HL-60 (cell line): Measurements from ENCODE around the gene TIMP4.

Experiments used
- DNase-seq, 2 experiments: peaks; one replicate each; pipeline ENCODE4 v3.0.0-alpha.2; 2010 to 2020; ENCODE audit warnings: low read depth in 1 of 2, low spot score in 1 of 2
- H3K27ac ChIP-seq: fragments of 250-450 bp; sonication (Bioruptor Pico); replicated peaks from 2 replicates; pipeline ENCODE4 v1.5.1; 2020; ENCODE audit warnings: mild to moderate bottlenecking, moderate library complexity
- H3K27me3 ChIP-seq: fragments of 250-450 bp; sonication (Bioruptor Pico); 2 replicates; pipeline ENCODE4 v1.5.1; 2021; ENCODE audit warnings: mild to moderate bottlenecking, moderate library complexity; ENCODE audit not compliant: insufficient read depth, poor library complexity, severe bottlenecking
- H3K4me3 ChIP-seq: replicated peaks from 2 replicates; pipeline ENCODE4 v1.5.1; 2011; ENCODE audit warnings: mild to moderate bottlenecking, control low read depth, low read length; ENCODE audit not compliant: insufficient read depth
- CTCF ChIP-seq: IDR thresholded peaks from one replicate; pipeline ENCODE4 v1.5.1; 2011; ENCODE audit warnings: low read length, control low read depth, inconsistent platforms; ENCODE audit not compliant: insufficient read depth
- GABPA ChIP-seq: IDR thresholded peaks from 2 replicates; pipeline ENCODE4 v1.6.1; 2012; ENCODE audit warnings: low read depth
- POLR2AphosphoS5 ChIP-seq: IDR thresholded peaks from 2 replicates; pipeline ENCODE4 v1.6.1; 2012; ENCODE audit warnings: low read depth
- REST ChIP-seq: IDR thresholded peaks from 2 replicates; pipeline ENCODE4 v1.6.1; 2012; ENCODE audit warnings: low read depth; ENCODE audit not compliant: insufficient replicate concordance
- SPI1 ChIP-seq: IDR thresholded peaks from 2 replicates; pipeline ENCODE4 v1.6.1; 2012; ENCODE audit warnings: low read depth, mild to moderate bottlenecking, borderline replicate concordance
- long read RNA-seq: library from polyadenylated mRNA; unstranded; transcript quantifications from one replicate; pipeline ENCODE4 v2.0.0, GENCODE V29; 2020

TIMP4 gene
- long read RNA-seq, result 0 reads

- no peak within 1 kb of the TSS for H3K4me3 ChIP-seq
- DNase-seq, result no peak
- TF ChIP-seq GABPA (no peak), SPI1 (no peak), REST (no peak), POLR2AphosphoS5 (no peak), CTCF (no peak)
- no peak within 1 kb of the TSS for H3K27ac ChIP-seq
- no peaks in the 10 kb centered on the region for H3K27me3 ChIP-seq
These were observed at the start of gene TIMP4 for GRCh38 chr3:12158387-12159226. Gene TIMP4 (minus strand): TSS chr3:12158912. CDS start chr3:12158840, 72 bp downstream.

GRCh38 chr3:12205171-12205570, 46.5 kb upstream of the TIMP4 start:
- no peak for TF ChIP-seq CTCF
- no peak overlapping the region for H3K27ac ChIP-seq
- H3K4me3 ChIP-seq, result no peak overlapping the region
- H3K27me3 ChIP-seq, result no peaks in the 10 kb centered on the region
- no peak for DNase-seq

GRCh38 chr3:12201813-12202212, 43.1 kb upstream of the TIMP4 start:
- no peak for TF ChIP-seq GABPA
- TF ChIP-seq POLR2AphosphoS5, result no peak
- TF ChIP-seq SPI1, result no peak
- TF ChIP-seq CTCF, result no peak
- TF ChIP-seq REST, result no peak
- H3K4me3 ChIP-seq, result no peak overlapping the region
- H3K27ac ChIP-seq, result no peak overlapping the region
- DNase-seq, result no peak
- no peaks in the 10 kb centered on the region for H3K27me3 ChIP-seq

- no peak for DNase-seq
- no peak for TF ChIP-seq POLR2AphosphoS5
- no peak for TF ChIP-seq REST
- TF ChIP-seq GABPA, result no peak
- TF ChIP-seq CTCF, result no peak
- TF ChIP-seq SPI1, result no peak
- H3K27ac ChIP-seq, result no peak overlapping the region
- H3K4me3 ChIP-seq, result no peak overlapping the region
- no peaks in the 10 kb centered on the region for H3K27me3 ChIP-seq
These were observed 39.6 kb upstream of the TIMP4 start for GRCh38 chr3:12198301-12198700.
